ENCODE measurements around the gene NSF.
"Not testable (repeated sequence)": the region's sequence is repeated elsewhere in the genome, so short reads cannot be mapped to it uniquely, and the experiment has no call there.

NSF gene

DNA sequence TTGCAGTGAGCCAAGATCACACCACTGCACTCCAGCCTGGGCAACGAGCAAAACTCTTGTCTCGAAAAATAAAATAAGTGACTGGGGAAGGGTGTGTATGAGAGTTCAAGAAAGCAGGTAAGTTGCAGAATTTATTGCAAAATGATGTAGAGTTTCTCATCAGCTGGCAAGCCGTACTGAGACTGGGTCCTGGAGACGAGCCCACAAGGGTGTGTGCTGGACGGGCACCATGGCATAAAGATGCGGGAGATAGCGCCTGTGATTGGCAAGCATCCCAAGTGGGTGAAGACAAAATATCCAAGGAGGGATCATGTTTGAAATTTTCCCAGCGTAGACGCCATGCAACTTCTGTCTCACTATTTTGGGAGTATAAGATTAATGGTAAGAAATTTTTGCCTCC, 168.7 kb downstream of the NSF start:
- DNase-seq, result no peak

DNA sequence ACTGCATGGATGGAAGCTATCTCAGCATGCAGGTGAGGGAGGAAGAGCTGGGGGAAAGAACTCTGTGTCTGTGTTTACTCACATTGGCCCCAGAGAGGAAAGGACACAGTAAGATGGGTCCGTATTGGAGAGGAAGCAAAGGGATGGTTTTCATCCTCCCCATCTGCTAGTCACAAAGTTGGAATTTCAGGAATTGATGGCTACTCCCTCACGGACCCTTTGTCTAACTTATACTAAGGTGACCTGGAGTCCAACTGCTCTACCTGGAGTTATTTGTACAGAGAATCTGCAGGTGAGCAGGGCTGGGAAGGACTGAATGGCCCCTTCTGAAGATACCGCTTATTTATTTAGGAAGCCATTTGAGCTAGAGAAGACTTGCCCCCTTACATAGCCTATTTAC, 172.9 kb downstream of the NSF start:
- DNase-seq, result no peak

DNA sequence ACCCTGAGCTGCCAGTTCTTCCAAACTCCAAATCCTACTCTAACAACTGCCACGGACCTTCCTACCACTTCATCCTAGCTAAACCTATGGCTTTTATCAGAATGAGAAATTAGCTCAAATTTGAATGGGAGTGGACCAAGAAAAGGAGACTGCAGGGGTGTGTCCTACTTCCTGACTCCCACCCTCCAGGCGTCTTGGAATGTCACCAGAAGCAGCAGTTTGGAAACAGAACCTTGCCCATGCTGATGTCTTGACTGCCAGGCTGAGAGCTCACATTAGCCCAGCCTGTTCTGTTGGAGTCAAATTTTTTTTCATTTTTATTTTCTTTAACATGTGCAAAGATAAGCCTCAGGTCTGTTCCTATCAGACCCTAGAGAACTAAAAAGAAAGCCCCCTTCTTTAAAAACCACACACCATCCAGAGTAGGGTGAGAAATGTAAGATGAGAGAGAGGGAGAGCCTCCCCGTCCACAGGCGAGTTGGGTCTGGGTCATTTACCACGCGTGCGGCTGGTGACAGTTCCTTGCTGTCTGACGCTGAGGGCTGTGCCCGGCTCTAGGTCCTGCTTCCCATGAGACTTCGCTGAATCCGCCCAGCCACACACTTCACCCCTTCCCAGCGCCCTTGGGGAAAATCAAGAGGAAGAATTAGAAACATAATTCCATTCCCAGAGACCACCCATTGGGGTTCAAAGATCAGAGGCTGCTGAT, 173.7 kb downstream of the NSF start:
- DNase-seq, result no peak

DNA sequence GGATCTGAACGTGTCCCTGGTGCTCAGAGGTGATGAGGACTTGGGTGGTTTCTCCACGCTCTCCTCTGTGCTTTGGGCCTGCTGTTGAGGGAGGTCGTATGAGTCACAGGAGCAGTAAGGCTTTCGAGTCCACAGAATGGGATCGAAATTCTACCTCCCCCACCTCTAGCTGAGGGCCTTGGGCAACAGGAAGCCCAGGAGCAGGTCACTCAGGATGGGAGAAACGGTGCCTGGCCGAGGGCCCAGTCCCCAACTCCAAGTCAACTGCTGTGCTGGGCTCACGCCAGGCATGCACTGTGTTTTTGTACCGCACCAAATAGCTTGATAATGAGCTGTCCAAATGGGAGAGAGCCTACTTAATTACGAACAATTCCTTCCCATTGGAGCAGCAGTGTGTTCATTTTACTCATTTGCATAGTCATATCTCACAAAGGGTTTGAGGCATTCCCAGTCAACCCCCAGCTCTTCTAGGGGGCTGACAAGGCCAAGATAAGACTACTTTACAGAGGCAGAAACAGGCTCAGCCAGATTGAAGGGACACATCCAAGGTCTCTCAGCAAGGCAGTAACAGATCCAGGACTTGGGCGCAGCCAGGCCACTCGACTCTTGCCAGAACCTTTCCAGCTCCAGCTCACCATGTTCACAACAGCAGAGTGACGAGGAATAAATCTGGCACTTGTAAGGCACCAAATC, 174.4 kb downstream of the NSF start:
- DNase-seq, result no peak

DNA sequence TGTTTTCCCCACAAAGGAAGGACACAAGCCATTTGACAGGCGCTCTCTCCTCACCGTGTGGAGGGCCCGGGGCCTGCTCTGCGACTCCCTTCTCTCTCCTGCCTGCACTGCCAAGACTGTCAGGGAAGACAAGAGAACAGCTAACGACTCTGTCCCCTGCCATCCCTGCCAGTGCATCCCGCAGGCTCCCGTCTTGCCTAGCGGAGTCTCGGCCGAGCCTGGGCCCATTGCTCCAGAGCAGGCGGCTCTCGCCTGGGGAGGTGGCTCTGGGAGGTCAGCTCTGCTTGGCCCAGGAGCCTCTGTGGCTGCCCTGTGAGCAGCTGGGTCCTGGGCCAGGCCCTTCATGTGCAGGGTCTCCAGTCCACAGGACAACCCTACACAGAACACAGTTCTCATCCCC, 175.0 kb downstream of the NSF start:
- DNase-seq, result no peak

DNA sequence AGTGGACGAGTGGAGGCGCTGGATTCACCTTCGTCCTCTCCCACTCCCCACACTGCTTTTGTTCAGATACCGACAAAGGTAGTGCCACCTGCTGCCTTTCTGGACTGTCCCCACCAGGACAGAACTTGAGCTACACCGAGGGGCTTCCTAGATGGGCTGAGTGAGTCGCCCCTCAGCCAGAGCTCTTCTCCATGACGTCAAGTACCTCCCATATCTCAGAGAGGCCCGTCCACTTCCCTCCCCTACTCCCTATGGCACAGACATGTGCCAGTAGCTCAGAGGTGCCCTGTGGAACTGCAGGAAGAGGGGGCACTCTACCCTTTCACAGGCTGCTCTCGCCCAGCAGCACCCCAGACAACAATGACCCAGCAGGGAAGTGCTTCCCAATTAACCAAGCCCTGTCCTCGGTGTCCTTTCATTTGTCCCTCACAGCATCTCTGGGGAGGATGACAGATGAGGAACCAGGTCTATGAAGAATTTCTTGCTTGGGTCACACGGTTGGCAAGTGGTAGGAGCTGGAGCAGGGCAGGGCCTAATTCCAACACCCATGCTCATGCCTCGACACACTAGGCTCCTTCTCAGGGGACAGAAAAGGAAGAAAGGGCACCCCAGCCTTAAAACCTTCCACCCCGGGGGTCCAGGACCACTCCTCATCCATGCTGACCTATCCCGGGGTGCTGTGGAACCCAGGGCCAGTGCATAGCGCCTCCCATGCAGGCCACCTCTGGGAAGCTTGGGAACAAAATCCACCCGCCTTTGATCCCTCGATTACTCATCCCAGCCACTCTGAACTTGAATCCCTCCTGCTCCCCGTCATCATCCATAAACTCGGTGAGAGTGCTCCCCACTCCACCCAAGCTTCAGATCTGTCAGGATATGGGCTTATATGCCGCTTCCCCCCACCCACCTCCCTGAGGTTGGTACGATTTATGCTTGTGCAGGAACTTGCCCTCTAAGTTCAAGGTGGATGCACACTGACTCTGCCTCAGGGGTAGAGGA, 176.3 kb downstream of the NSF start:
- no peak for DNase-seq

DNA sequence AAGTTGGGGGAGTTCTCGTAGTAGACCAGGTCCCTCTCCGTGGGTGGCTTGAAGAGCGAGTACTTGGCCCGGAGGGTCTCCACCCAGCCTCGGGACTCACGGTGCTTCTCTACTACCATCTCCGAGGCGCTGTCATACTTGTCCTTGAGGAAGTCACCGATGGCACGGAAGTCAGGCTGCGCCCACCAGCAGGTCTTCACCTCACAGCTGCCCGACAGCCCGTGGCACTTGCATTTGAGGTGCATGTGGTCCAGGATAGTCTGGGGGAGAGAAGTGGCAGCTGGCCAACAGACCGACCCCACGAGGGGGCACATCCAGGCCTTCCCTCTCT, 178.0 kb downstream of the NSF start:
- no peak for DNase-seq

DNA sequence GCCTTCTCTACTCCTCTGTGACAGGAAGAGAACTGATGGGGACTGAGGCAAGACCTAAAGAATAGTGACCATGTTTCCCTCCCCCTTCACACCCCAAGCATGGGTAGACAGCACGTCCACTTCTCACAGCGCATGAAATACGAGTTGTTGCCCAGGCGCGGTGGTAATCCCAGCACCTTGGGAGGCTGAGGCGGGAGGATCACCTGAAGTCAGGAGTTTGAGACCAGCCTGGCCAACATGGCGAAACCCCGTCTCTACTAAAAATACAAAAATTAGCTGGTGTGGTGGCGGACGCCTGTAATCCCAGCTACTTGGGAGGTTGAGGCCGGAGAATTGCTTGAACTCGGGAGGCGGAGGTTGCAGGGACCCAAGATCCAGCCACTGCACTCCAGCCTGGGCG, 178.4 kb downstream of the NSF start:
- DNase-seq, result not testable (repeated sequence)

DNA sequence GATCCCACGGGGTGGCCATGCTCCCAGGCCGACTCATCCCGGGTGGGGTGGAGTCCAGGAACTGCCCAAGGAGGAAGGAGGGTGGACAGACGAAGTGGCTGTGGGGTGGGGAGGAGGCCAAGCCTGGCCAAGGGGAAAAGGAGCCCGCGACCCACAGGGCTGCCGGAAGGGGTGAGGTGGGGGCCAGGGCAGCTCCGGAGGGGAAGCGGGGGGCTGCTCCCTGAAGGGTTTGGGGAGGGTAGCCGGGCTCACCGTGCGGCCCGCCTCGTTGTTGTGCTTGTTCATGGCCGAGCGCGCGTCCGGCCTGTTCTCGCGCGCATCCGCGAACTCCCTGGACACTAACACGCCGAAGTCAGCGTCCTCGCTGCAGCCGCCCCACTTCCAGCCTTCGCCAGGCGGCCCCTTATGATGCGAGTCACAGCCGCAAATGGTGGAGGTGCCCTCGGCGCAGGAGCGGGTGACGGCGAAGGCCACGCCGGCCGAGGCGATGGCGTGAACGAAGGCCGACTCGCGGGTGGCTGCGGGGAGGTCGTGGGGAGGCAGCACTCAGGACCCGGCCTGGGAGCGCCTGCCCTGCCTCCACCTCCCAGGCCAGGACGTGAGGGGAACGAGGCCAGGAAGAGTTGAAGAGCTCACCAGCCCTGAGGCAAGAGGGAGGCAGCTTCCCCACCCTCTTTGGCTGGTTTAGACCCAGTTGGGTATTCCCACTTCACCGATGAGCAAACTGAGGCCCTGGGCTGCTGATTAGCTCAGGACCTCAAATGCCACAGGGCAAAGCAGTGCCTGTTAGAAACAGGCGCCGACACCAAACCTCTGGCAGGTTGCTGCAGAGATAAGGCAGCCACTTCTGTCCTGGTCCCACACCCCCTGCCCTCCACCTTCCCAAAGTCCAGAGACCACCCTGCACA, 179.3 kb downstream of the NSF start:
- DNase-seq, result no peak

DNA sequence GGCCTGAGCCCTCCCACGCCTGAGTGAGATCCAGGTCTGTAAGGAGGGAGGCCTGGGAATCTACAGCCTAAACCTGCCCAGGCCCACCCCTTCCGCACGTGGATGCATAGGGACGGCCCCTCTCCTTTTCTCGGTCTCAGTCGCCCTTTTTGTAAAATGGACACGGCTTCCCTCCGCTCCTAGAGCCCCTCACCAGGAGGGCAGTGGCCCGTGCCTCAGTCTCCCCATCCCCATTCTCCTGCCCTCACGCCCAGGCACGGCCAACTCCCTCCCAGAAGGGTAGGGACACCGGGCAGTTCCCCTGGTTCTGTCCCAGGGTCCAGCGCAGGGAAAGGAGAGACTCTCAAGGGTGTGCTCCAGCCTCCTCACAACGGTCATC, 180.0 kb downstream of the NSF start:
- no peak for DNase-seq

DNA sequence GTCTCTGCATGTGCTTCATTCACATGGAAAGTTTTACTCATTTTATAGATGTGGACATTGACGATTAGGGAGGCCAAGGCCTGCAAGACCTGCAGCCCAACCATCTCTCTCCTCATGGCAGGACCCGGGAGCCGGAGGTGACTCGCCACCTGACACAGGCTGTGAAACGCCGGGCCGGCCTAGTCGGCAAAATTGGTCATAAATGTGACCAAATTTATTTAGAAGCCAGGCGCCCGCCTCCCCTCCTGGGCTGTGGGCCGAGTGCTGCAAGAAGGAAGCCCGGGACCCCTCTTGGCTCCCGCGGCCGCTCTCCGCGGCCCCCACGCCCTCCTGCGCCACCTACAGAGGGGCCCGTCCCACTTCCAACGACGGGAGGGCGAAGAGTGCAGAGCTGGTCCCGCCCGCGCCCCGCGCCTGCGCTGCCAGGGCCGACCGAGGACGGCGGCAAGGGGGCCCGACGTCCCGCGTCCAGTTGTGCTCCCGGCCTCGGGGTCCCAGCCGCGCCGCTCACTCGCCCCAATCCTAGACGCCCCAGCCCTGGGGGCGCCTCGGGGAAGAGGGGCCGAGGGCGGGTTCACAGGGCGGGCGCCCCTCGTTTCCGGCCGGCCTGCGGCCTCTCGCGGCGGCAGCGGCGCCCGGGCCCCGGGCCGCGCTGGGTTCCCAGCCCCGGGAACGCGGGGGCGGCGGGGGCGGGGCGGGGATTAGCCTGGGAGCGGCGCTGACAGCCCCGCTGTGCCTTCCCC, 180.5 kb downstream of the NSF start:
- DNase-seq, result no peak

DNA sequence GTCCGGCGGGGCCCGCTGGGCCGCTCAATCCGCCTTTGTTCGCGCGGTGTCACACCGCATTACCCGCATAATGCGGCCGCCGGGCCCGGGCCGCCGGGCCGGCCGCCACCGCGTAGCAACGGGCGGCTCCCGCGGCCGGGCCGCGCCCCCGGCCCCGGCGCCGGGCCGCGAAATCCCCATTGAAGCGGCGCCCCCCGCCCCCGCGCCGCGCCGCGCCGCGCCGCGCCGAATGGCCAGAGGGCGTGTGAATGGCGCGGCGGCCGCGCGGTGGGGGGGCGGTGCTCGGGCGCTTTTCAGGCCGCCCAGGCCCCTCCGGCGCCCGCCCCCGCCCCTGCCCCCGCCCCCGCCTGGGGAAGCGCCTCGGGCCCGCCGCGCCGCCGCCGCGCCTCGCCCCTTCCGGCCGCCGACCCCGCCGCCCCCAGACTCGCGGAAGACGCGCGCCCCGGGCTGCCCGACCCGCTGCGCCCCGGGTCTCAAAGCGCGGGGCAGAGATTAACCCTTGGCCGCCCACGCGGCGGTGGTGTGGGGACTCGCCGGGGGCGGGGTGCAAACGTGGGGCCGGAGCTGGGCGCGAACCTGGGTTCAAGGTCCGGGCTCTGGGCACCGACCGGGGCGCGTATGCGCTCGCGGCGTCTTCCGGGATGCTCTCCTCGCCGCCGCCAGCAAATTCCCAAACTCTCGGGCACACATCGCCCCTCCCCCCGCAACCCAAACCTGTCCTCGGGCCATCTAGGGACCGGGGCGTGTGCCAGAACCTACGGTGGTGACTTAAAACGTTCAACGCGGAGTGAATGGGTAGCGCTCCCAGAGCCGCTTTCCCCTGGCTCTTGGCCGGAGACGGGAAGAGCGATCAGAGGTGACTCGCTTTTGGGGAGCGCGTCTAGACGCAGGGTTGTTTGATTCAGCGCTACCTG, 181.3 kb downstream of the NSF start:
- no peak for DNase-seq

DNA sequence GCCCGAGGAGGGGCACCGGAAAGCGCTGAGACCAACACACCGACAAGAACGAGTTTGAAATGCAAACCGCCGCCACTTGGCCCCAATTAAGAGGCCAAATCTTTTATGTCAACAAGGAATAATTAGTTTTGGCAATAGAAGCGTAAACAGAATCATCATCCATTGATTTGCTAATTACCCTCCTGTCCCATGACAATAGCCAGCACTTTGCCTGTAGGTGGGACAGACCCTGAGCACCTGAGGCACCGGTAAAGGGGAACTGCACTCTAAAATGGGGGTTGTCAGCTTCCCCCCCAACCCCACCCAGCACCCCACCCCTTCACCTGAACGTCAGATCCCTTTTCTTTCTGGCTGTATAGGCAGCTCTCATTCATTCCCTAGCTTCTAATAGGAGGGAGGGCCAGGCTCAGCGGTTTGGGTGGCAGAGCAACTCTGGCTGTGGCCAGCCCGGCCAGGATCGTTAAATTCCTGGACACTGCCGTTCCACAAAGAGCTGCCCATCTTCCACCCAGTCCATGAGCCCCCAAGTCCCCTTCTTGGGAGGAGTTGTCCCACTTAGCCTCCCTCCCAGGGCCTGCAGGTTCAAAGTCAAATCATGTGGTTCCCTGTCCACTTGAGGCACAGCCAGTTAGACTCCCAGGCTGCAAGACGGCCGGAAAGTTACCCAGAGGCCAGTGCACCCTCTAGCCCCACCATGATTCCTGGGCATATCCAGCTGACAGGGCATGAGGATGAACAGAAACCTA, 182.2 kb downstream of the NSF start:
- no peak for DNase-seq

DNA sequence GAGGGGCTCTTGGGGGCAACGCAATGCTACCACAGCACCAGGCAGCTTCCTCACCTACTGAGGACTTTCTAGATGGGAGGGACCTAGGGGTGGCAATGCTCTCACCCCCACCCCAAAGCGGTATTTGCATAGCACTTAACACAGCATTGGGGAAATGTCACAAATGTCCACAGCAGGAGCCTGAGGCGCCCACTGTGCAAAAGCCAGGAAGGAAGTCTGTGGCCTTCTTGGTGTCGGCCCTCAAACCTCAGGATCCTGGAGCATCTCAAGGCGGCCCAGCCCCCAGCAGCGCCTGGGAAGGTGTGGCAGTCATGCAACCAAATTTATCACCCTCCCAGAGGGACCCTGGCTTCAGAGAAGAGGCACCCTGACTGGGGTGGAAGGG, 182.7 kb downstream of the NSF start:
- DNase-seq, result no peak

DNA sequence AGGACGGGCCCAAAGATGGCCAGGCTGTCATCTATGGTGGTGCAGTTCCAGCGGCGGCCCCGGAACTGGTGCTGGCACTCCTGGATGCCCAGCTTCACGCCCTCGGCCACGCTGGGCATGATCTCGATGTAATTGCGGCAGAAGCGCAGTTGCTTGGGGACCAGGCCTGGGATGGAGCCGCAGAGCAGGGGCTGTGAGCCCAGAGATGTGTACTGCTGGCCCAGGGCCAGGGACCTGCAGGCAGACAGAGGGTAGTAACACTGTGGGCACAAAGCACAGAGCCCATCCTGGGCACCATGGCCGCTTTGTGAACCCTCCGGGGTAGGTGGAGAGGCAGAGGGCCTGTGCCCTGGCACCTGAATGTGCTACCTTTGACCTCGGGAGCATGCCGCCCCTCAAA, 183.2 kb downstream of the NSF start:
- DNase-seq, result no peak

DNA sequence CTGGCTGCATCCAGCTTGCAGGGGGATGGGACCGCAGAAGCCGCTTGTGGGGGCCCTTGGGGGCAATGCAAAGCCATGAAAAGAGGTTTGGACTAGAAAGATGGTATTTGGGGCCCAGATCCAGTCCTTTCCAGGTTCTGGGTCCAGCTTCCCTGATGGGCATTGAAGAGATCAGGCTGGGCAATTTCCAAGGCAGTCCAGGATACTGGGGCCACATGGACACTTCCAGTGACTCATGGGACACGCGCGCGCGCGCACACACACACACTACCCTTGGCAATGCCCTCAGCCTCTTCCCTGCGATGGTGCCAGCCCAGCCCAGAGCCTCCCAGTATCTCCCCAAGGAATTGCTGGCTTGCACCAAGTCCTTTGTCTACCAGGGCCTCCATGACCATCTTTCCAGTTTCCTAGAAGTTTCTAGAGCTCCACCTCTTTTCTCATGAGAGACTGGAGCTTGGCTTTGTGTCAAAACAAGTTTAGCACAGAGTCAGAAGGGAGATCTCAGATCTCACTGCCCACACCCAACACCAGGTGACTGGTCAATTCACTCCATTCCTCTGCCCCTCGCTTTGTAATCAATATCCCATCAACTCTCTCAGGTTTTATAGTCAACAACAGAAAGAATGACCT, 183.8 kb downstream of the NSF start:
- no peak for DNase-seq

DNA sequence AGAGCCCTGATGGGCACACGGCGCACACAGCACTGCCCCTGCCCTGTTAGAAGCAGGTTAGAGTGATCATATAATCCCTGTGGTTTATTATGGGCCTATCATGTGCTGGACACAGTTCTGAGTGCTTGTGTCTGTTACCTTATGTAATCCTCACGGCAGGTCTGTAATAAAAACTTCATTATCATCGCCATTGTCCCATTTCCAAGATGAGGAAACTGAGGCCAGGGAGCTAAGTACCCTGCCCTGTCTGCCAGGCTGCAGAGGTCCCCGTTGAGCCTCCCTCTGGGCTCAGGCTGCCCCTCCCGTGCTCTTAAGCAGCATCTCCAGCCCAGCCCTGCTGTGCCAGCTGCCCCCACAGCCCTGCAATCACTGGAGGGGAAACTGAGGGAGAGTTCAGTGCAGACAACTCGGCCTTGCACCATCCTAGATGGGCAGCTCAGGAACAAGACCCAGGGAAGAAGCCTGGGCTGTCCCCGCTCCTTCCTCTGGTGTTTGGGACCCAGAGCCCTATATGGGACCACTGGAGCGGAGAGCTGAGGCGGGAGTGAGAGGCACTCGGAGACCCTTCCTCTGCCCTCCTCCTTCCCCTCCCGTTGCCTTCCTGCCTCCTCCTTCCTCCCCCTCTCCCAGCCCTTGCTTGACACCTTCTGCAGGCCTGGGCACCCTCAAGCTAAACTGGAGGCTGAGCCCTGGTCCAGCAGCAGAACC, 186.0 kb downstream of the NSF start:
- no peak for DNase-seq

DNA sequence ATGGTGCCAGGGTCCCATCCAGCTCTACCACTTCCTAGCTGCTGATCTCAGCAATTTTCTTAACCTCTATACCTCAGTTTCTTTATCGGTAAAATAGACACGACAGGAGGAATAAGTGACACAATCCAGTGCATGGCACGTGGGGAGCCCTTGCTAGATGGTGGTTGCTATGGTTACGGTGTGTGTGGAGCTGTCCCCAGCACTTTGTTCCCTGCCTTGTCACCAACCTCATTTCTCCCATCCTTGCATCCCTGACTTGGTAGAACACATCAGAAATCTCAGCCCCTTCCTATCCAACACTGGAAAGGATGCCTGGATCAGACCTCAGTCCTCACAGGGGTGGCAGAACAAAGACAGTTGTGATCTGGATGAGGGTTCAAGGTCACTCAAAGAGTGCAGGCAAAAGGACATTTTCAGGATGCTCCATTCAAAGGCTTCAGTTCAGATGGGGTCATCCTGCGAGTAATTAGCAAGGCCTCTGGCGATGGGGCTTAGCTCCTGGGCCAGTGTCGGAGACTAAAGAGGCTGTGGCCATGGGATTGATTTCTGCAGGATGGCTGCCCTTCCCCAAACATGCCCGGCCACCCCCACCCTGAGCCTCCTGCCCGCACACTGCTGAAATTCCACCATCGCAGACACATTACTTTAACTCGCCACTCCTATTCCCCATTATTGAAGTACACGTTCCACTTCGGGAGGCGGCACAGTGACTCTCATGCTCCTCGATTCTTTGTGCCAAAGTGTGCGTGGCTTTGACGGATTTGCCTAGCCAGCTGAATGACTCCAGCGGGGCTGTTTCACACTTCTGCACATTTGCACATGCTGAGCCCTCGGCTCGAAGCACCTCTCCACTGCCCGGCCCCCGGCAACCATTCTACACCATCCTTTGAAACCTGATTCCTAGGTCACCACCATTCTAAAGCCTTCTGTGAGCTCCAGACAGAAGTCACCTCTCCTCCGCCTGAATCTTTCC, 187.8 kb downstream of the NSF start:
- DNase-seq, result no peak
